ACHN (cell line): ENCODE data around the gene WNT7A.
A peak's percentile ranks its signal among the peaks of the same experiment; 100 is the strongest.

ENCODE experiments used
- DNase-seq: peaks from one replicate; pipeline ENCODE4 v3.0.0-alpha.2; 2015
- in situ Hi-C: cut with HindIII; loops from 2 replicates; pipeline ENCODE4 v1.10.0; 2017; ENCODE audit warnings: low sequenced_read_pairs, low pct_ligation_motif_present, low pct_unique_long_range_greater_than_20kb

Gene WNT7A

GRCh38 chr3:13887495-13888300 is 7.8 kb upstream of the WNT7A start:
- no peak for DNase-seq
- in situ Hi-C loops: no loop called here

GRCh38 chr3:13886593-13887129 is 6.8 kb upstream of the WNT7A start:
- in situ Hi-C loops: no loop called here

GRCh38 chr3:13885704-13886010 is 5.8 kb upstream of the WNT7A start:
- no peak for DNase-seq
- in situ Hi-C loops: no loop called here

More at GRCh38 chr3:13886593-13887129, 6.8 kb upstream of the WNT7A start:
- DNase-seq: no peak

- DNase-seq: peak; percentile 32
- in situ Hi-C loops: no loop called here
These were observed 5.2 kb upstream of the WNT7A start for GRCh38 chr3:13884851-13885703.

- DNase-seq: no peak
- in situ Hi-C loops: no loop called here
These were observed 3.8 kb upstream of the WNT7A start for GRCh38 chr3:13883681-13884080.

GRCh38 chr3:13882876-13883275 is 3.0 kb upstream of the WNT7A start:
- DNase-seq: no peak
- in situ Hi-C loops: no loop called here

GRCh38 chr3:13881536-13882410 is 1.9 kb upstream of the WNT7A start:
- in situ Hi-C loops: no loop called here
- DNase-seq: no peak

- DNase-seq: no peak
- in situ Hi-C loops: no loop called here
These were observed 913 bp upstream of the WNT7A start for GRCh38 chr3:13880811-13881156.

- in situ Hi-C loops: no loop called here
These were observed 547 bp downstream of the WNT7A start for GRCh38 chr3:13879102-13879945.

GRCh38 chr3:13878281-13879101 is 1.4 kb downstream of the WNT7A start:
- in situ Hi-C loops: no loop called here

More at GRCh38 chr3:13879102-13879945, 547 bp downstream of the WNT7A start:
- DNase-seq: no peak

GRCh38 chr3:13877911-13878280 is 2.0 kb downstream of the WNT7A start:
- no peak for DNase-seq
- in situ Hi-C loops: no loop called here

More at GRCh38 chr3:13878281-13879101, 1.4 kb downstream of the WNT7A start:
- DNase-seq: no peak

- in situ Hi-C loops: no loop called here
These were observed 3.3 kb downstream of the WNT7A start for GRCh38 chr3:13876451-13877100.

GRCh38 chr3:13874891-13875290 is 5.0 kb downstream of the WNT7A start:
- no peak for DNase-seq
- in situ Hi-C loops: no loop called here

More at GRCh38 chr3:13876451-13877100, 3.3 kb downstream of the WNT7A start:
- DNase-seq: no peak

- in situ Hi-C loops: no loop called here
- no peak for DNase-seq
These were observed 6.1 kb downstream of the WNT7A start for GRCh38 chr3:13873818-13874217.

GRCh38 chr3:13872451-13872850 is 7.4 kb downstream of the WNT7A start:
- in situ Hi-C loops: no loop called here
- no peak for DNase-seq

- no peak for DNase-seq
- in situ Hi-C loops: no loop called here
These were observed 8.1 kb downstream of the WNT7A start for GRCh38 chr3:13871791-13872190.

GRCh38 chr3:13870902-13871301 is 9.0 kb downstream of the WNT7A start:
- in situ Hi-C loops: no loop called here
- DNase-seq: no peak
